Measurements from ENCODE around the gene KIF26B.
"Not testable (repeated sequence)": the region's sequence is repeated elsewhere in the genome, so short reads cannot be mapped to it uniquely, and the experiment has no call there.

The KIF26B gene

DNA sequence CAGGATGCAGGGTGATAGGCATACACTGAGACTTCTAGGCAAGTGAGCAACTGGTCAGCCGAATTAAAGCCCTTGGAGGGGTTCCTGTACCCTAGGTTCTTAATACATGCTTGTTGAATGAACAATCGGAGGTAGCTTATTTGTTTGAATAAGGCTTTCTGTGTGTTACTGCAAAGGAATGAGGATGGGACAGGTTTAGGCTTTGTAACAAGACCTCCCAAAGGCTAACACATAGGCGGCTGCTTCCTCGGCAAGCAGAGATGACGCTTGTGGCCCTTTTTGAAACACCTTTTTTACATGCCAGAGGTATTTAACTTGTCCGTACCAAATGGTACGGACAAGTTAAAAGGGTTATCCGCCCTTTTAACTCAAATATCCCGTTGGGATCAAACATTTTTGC, 511.6 kb downstream of the KIF26B start:
- H3K4me3 ChIP-seq (ENCODE audit: low read depth, low read length) = no peak overlapping the region
- DNase-seq (ENCODE audit: low read depth) = no peak

GRCh38 chr1:245671349-245671748, 516.6 kb downstream of the KIF26B start:
- H3K4me3 ChIP-seq (ENCODE audit: low read depth, low read length) = no peak overlapping the region
- DNase-seq (ENCODE audit: low read depth) = no peak

DNA sequence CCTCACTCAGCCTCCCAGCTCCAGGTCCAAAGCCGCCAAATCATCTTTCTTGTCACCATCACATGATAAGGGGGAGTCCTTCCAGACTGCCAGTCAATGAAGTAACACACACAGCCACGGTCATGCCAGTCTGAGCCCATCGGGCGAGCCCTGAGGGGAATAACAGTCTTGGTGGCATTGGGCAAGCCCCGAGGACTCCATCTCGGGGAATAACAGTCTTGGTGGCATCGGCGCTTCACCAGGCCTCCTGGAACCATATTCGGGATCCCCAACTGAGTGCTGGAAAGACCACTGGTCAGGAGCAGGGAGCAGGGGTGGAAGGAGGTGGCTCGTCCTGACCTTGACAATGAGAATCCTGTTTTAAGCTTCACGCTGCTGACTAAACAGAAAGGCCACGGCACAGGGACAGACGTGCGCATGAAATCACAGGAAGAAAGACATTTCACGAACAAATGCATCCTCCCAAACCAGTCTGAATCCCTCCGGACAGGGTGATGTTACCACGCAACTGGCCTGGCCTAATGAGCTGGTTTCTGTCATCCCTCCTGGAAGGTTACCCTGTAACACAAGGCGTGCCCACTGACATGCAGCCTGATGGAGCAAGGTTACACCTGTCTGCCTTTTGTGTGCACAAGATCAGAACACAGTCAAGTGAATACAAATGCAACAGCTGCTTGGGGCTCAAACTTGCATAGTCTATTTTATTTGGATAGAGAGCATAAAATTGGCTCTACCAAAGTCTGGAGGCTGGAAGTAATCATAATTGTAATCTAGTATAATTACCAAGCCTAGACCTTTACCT, 517.4 kb downstream of the KIF26B start:
- no peak for DNase-seq (ENCODE audit: low read depth)
- no peak overlapping the region for H3K4me3 ChIP-seq (ENCODE audit: low read depth, low read length)

DNA sequence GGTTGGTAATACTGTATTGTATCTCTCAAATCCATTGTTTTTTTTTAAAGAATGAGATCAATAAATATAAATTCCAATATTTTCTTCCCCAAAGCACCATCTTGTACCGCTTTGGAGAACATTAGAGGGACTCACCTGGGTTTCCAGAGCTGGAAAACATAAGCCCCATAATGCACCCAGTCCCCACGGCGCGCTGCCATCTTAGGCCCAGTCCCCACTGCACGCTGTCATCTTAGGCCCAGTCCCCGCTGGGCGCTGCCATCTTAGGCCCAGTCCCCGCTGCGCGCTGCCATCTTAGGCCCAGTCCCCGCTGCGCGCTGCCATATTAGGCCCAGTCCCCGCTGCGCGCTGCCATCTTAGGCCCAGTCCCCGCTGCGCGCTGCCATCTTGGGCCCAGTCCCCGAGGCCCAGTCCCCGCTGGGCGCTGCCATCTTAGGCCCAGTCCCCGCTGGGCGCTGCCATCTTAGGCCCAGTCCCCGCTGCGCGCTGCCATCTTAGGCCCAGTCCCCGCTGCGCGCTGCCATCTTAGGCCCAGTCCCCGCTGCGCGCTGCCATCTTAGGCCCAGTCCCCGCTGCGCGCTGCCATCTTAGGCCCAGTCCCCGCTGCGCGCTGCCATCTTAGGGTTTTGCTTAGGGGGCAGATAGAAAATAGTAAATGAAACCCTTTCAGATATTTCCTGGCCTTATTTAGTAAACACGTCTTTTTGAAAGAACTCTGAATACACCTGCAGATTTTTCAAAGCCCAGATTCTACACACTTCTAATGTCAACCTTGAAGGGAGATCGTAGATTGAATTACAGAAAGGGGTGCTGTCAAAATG, 518.3 kb downstream of the KIF26B start:
- not testable (repeated sequence) for DNase-seq (ENCODE audit: low read depth); H3K4me3 ChIP-seq (ENCODE audit: low read depth, low read length)

DNA sequence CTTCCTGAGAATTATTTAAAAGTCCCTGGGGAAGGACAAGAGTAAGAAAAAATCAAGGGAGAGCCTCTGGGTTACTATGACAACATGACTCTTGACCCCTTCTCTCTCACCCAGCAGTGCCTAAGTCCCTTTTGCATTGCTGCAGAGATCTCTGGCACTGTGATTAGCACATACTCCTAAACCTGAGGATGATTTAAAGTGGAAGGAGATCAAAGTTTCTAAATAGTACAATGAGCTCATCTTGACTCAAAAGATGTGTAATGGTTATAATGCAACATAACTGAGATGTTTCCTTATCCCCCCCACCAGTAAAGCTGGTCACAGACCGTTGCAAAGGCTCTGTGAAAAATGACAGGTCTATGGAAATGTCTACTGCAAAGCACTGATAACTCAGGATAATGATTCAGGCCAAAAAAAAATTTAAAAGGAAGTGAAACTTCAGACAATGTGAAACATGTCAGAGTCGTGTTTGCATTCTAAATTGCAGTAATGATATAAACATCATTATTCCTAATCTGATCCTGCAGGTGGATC, 519.2 kb downstream of the KIF26B start:
- DNase-seq (ENCODE audit: low read depth) = peak; percentile 39
- no peak overlapping the region for H3K4me3 ChIP-seq (ENCODE audit: low read depth, low read length)

GRCh38 chr1:245677461-245678240, 522.9 kb downstream of the KIF26B start:
- H3K4me3 ChIP-seq (ENCODE audit: low read depth, low read length) = no peak overlapping the region
- DNase-seq (ENCODE audit: low read depth) = peak; percentile 11

DNA sequence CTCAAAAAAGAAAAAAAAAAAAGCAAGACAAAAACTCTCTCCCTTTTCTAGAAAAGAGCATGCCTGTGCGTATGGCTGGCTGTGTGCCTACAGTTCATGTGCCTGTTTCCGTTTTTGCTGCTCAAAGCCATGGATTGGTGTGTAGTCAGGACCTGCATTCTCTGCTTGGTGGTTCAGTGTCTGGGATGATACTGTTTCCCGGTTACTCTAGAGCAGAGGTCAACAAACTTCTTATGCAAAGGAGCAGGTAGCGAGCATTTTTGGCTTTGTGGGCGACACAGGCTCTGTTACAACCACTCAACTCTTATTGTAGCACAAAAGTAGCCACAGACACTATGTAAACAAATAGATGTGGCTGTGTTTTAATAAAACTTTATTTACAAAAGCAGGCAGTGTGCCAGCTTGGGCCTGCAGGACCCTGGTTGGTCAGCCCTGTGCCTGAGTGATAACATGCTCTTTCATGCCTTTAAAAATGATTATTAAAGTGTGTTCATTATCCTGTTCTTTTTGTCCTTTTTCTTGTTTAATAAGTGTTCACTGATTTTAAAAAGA, 524.2 kb downstream of the KIF26B start:
- no peak overlapping the region for H3K4me3 ChIP-seq (ENCODE audit: low read depth, low read length)
- no peak for DNase-seq (ENCODE audit: low read depth)

DNA sequence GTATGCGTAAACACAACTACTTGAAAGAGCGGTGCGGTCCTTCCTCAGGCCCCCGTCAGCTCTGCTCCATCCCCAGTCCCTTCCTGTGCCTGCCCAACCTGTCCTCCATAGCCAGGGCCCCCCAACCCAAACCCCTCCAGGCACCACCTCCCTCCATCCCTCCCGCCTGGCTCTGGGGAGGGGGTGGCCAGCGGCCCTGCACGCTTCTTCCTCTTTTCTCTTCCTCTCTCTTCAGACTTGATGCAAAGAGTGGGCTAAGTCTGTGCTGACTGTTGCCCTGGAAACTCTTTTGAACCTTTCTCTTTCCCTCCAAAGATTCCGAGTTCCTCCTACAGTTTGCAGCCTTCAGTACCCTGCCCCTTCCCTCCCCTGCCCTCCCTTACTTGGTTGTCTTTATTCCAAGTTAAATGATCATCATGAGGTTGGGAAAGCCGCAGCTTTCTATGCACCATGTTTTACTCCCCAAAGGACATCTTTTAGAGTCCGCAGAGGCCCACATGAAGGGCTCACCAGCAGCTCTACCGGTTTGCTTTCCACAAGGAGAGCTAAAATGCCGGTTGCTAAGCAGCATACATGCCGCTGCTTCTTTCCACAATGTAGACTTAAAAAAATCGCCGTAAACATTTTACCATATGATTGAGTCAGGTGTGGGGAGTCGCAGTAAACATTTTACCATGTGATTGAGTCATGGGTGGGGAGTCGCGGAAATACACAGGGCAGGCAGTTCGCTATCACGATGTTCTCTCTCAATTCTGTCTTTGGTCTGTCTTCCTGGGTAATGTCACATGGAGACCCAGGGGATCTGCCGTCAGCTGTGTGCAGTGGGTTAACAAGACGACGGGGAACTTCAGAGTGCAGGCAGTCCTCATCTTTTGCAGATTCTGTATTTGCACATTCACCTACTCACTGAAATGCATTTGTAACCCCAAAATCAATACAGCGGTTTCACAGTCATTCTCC, 525.3 kb downstream of the KIF26B start:
- no peak overlapping the region for H3K4me3 ChIP-seq (ENCODE audit: low read depth, low read length)
- no peak for DNase-seq (ENCODE audit: low read depth)

DNA sequence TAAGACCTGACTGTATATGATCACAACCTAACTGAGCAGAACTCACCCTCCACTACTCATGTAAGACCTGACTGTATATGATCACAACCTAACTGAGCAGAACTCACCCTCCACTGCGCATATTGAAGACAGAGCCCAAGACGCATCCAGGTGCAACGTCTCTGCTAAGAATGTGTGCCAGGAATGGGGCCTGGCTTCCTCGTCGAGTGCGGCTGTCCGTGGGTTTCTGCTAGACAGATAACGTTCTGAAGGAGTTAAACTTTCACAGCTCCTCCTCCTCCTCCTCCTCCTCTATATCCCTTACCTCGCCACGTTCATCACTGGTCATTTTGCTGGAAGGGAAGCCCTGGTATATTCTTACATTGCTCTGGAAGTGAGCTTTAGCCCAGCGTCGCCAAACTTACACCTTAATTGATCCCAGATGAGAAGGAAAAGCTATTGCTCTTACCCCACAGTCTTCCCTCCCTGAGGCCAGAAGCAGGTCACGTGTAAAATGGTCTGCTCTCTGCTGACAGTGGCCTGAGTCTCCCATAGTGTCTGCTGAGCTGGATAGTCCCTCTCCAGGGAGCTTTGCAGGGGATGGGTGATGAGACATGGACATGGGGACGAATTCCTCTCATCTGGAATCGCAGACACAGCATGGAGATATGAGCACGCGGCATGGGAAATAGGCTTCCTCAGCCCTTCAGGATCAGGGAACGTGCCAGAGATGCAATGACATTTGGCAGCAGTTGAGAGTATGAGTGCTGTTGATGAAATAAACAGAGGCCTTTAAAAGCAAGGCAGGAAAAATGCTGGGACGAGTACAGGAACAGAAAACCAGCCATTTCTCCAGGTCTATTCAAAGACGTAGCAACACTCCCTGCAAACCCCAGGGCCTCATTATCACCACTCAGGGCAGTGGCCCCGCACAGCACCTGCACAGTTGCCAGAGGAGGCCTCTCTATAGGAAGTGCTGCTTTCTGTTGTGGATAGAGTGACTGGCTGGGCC, 528.1 kb downstream of the KIF26B start:
- no peak overlapping the region for H3K4me3 ChIP-seq (ENCODE audit: low read depth, low read length)
- peak; percentile 8 for DNase-seq (ENCODE audit: low read depth)

GRCh38 chr1:245683676-245684075, 528.9 kb downstream of the KIF26B start:
- H3K4me3 ChIP-seq (ENCODE audit: low read depth, low read length) = no peak overlapping the region
- no peak for DNase-seq (ENCODE audit: low read depth)

- no peak overlapping the region for H3K4me3 ChIP-seq (ENCODE audit: low read depth, low read length)
- DNase-seq (ENCODE audit: low read depth) = no peak
Observed at GRCh38 chr1:245684166-245684565, 529.4 kb downstream of the KIF26B start.

DNA sequence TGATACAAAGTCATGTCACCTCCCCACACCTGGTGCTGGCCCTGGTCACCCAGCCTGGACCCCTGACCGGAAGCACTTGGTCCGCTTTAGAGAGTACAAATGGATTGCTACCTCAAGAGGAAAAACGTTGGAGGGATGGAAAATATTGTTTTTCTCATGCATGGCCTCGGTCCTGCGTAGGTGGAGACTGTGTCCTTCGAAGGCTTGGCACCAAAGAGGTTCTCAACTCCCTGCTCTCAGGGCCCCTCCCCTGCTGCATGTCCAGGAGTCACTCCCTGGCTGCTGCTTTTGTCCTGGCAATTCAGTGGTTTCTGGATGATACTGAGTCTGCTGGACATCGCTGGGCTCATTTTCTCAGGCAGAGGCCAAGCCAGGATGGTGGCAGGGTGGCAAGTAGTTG, 529.8 kb downstream of the KIF26B start:
- DNase-seq (ENCODE audit: low read depth) = no peak
- no peak overlapping the region for H3K4me3 ChIP-seq (ENCODE audit: low read depth, low read length)

DNA sequence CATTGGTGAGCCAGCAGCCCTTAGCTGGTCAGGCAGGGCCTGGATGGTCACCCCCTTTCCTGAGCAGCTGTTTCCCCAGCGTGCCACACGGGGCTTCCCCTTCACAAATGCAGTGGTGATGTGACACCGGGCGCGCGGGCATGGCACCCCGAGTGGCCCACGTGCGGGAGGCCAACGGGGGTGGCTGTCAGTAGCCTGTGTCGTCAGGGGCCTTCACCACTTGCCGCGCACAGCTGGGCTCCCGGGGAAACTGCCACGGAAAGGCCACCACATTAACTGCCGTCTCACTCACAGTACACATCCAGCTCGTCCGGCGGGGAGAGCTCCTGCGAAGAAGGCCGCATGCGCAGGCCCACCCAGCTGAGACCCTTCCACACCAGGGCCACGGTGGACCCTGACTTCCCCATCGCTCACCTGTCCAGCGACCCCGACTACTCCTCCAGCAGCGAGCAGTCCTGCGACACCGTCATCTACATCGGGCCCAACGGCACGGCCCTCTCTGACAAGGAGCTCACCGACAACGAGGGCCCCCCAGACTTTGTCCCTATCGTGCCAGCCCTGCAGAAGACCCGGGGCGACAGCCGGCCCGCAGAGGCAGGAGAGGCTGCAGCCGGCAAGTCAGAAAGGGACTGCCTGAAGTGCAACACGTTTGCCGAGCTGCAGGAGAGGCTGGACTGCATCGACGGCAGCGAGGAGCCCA, 530.5 kb downstream of the KIF26B start:
- no peak overlapping the region for H3K4me3 ChIP-seq (ENCODE audit: low read depth, low read length)
- no peak for DNase-seq (ENCODE audit: low read depth)

GRCh38 chr1:245686006-245686405, 531.2 kb downstream of the KIF26B start:
- no peak for DNase-seq (ENCODE audit: low read depth)
- H3K4me3 ChIP-seq (ENCODE audit: low read depth, low read length) = no peak overlapping the region

GRCh38 chr1:245686446-245687030, 531.8 kb downstream of the KIF26B start:
- H3K4me3 ChIP-seq (ENCODE audit: low read depth, low read length) = no peak overlapping the region
- no peak for DNase-seq (ENCODE audit: low read depth)

- no peak overlapping the region for H3K4me3 ChIP-seq (ENCODE audit: low read depth, low read length)
Observed at GRCh38 chr1:245687152-245687635, 532.4 kb downstream of the KIF26B start.

More at GRCh38 chr1:245687152-245687635, 532.4 kb downstream of the KIF26B start:
- no peak for DNase-seq (ENCODE audit: low read depth)
